GM21526 (cell line): ENCODE measurements around the gene CDYL.

Experiments
- ATAC-seq: cut with Tn5 transposase; IDR thresholded peaks from one replicate; pipeline ENCODE4 v1.9.1; 2021; ENCODE audit warnings: moderate library complexity; ENCODE audit not compliant: unreplicated experiment, low FRiP score

The CDYL gene

DNA sequence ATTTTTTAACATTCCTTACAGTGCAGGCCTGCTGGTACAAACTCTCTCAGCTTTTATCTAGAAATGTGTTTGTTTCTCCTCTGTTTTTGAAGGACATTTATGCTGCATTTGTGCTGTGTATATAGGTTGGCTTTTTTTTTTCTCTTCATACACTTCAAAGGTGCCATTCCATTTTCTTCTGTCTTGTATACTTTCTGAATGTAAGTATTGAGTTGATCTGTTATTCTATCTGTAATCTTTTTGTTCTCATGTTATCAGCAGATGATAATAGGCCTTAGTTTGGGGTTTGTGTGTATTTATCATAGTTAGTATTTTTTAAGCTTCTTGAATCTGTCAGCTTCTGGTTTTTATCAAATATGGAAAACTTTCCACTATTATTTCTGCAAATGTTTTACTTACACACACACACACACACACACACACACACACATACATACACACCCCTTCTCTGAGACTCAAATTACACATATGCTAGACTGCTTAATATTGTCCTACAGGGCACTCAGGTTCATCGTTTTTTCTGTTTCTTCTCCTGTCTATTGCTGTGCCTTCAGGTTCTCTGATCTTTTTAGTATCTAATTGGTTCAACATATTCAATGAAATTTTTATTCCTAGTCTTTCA, 153.0 kb downstream of the CDYL start:
- ATAC-seq = no peak

DNA sequence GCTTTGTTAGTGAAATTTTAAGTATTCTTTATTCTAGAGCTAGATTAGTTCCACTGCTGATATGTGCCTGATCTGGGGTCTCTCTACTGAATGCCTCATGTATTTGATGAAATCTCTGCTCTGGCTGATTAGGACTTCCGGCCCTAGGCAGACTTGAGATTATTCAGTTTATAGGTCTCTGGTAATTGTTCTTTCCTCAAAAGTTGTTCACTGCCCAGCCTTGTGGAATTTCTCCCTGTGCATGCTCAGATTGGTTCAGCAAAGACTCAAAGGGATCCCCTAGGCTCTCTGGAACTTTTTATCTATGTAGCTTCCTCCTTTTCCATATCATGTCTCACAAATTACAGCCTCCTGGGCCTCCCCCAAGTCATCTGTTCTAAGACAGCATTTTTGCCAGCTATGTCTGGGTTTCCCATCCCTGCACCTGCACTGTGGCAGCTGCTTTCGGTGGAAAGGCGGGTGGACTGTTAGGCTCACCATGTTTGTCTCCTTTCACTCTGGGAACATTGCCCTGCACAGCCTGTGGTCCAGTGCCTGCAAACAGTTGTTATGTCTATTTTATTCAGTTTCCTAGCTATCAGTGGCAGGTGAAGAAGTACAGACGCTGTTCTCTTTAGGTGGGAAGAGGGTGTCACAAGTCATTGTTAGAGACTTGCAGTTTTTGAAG, 154.0 kb downstream of the CDYL start:
- no peak for ATAC-seq

DNA sequence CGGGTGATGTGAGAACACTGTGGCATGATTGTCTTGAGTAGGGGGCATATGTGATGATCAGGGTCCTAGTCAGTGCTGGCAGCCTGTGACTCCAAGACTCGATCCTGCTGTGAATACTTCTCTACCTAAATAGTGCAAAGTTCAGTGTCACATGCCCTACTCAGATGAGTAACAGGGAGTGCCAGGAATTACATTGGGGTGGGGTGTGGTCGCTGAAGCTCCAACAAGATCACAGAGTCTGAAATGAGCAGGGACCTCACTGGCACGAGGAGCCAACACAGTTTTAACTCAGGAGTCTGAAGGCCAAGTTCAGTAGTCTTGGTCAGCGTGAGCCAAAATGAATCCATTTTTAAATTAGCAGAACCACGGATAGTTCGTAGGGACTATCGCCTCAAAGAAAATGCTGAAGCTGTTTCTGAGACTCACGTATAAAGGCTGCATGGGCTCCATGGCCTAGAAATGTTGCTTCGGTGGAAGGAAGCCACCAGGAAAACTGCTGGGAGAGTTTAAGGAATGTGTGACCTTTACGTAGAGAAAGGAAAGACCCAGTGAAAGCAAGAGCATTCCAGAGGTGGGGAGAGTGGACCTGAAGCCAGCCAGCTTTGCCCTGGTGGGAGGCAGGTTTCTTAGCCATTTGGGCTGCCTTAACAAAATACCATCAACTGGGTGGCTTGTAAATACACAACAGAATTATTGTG, 155.5 kb downstream of the CDYL start:
- ATAC-seq = no peak

DNA sequence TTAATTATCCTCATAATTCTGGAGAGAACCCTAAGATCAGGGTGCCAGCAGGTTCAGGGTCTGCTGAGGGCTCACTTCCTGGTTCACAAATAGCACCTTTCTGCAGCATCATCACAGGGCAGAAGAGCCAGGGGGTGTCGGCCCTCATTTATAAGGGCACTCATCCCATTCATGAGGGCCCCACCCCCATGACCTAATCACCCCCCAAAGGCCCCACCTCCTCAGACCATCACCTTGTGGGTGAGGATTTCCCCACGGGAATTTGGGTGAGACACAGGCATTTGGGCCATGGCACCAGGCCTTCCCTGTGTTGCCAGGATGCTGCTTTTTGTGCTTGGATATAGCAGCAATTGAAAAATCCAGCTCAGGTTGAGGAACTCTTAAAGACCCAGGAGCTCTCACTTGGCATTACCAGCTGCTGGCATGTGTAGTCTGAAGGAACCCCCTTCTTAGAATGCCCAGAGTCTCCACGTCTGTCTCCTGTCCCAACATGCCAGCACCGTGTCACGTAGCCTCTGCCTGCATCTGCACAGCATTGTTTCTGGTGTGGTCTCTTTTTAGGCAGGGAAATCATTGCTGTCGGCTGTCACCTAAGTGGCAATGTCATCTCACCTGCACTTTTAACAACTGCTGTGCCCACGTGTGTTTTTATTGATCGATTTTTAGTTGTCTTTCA, 156.2 kb downstream of the CDYL start:
- no peak for ATAC-seq

DNA sequence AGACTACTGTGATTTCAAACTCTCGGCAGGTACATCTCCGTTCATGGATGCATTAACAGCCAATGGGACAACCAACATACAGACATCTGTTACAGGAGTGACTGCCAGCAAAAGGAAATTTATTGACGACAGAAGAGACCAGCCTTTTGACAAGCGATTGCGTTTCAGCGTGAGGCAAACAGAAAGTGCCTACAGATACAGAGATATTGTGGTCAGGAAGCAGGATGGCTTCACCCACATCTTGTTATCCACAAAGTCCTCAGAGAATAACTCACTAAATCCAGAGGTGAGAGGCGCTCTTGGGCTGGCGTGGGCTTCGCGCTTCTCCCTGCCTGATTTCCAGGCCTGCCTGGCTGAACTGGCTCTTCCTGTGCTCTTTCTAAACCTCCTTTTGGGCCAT, 159.3 kb downstream of the CDYL start:
- ATAC-seq = no peak

DNA sequence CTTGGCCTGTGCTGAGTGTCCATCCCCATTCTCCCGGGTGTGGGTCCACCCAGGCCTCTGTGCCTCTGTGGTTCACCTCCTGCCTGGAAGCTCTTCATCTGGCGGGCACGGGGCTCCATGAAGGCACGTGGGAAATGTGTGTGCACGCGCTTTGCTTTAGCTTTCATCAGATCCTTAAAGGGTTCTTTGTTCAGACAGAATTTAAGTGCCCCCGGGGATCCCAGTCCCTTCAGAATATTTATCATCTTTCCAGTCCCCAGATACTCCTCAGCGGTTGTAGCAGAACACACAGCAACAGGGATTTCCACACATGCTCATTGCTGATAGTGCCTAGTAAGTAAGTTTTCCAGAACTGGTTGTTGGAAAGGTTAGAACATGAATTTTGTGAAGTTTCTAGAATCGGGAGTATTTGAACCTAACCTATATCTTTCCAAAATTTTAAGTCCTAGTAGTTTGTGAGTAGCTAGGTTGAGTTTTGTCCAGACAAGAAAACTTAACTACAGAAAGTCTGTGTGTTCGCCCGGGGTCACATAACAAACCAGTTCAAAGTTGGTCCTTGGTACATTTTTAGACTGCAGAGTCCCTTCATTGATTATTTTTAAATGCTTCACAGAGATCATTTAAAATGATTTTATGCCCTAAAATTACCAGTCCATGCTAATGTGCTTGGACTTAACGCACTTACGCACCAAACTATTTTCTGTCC, 159.9 kb downstream of the CDYL start:
- no peak for ATAC-seq

DNA sequence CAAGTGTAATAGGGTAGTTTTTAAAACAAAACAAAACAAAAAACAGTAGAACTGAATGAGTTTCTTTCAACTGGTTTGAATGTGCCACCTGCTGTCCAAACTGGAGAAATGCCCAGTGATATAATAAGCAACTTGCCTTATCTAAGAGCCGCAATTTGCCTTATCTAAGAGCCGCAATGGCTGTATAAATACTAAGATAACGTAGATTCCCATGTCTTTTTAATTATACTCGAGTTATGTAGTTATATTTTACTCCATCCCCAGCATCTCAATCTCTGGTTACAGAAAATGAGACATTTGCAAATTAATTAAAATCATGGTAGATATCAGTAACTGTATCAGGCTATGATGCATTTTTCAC, 160.5 kb downstream of the CDYL start:
- no peak for ATAC-seq

DNA sequence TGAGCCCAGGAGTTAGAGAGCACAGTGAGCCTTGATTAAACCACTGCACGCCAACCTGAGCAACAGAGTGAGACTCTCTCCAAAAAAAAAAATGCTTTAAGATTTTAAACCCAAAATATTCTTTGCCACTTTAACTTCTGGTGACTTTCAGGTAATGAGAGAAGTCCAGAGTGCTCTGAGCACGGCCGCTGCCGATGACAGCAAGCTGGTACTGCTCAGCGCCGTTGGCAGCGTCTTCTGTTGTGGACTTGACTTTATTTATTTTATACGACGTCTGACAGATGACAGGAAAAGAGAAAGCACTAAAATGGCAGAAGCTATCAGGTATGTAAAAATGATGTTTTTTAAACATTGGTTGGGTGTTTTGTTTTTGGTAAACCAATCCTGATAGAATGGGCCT, 161.2 kb downstream of the CDYL start:
- no peak for ATAC-seq

DNA sequence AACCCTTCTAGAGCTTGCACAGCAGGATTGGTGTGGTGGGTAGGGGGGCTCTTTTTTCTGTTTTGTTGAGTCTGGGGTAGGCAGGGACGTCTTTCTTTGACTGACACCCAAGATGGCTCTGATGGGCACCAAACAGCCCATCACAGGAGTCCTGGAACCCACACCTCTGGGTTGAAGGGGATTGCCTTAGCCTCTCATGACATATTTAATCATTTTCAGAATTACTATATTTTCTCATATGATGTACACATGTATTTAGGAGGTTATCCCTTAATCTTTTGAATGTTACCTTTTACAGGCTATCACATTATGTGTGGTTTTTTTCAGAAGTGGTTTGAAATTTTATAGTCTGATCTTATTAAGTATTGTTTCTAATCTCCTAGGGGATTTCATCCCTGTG, 163.0 kb downstream of the CDYL start:
- no peak for ATAC-seq

DNA sequence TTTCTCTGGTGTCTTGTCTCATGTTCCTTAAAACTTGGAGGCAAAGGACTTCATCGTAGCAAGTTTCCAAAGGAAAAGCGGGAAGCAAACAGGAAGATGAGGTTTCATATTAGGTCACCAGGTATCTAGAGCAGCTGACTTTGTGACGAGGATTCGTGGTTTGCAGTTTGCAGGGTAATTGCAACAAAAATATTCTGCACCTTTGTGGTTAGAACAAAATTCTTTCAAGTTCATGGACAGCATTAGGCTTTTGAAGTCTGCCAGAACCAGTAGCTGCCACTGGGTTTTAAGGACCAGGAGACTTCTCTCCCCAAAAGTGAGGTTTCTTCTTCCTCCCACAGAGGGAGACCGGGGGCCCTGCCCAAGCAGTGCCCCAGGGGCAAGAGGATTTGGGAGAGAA, 164.2 kb downstream of the CDYL start:
- ATAC-seq = no peak

DNA sequence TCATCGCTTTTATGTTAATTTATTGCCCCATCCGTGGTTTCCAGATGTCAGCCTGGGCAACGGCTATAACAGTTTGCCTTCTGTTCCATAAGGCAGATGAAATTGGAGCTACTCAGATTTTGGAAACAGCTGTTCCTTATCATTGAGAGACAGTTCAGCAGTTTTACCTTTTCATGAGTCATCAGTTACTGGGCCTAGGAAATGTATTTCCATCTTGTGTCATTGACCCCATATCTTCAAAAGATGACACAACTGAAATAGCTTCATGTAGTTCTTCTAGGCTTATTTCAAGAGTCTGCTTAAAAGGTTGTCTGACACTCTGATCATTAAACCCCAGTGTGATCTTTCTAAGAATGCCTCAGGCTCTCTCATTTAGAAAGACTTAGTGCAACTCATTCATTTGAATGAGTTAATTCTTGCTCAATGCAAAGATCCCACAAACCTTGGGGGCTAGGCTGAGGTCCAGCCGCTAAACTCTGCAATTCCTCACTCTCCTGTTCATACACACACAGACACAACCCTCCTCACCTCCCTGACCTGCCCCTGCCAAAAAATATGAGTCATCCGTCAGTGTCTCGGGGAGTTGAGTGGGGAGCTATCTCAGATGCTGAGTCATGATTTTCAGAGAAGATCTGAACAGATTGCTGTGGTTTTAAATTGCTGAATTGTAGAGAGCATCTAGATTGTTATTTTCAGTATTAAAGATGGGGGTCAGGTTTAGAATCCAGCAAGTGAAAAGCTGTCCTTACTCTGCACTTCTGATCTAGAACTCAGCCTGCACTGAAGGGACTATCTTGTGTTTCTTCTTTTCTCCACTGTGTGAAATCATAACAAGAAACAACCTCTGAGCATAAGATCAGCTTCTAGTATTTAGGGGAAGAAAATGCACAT, 165.8 kb downstream of the CDYL start:
- ATAC-seq = no peak

DNA sequence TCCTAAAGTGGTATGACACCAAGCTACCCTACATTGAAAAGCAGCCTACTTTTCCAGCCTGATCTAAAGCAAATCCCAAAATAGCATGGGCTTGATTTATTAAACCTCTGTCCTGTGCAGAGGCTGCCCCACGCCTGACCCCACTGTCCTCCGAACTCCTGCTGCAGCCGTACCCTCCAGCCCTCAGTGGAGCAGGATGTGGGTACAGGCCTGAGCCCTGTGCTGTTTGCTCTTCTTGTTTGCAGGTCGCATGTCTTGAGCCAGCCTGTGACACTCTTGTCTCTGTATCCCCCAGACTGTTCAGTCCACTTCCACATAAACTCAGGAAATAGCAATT, 166.4 kb downstream of the CDYL start:
- ATAC-seq = no peak

DNA sequence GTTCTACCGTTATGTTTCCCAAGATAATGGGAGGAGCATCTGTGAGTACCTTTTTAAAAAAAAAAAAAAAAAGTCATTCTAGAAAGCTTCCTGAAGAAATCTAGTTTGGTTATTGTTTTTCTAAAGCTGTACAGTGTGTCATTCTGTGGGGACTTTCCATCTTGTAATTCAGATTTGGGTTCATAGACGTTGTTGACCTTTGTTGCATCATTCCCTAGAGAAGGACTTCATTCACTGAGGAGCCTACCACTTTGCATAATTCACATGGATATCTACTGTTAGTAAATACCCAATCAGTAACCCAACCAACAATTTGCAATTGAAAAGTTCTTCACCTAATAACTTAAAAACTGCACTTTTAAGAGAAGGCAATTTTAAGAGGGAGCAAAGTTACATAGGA, 167.5 kb downstream of the CDYL start:
- ATAC-seq = no peak

DNA sequence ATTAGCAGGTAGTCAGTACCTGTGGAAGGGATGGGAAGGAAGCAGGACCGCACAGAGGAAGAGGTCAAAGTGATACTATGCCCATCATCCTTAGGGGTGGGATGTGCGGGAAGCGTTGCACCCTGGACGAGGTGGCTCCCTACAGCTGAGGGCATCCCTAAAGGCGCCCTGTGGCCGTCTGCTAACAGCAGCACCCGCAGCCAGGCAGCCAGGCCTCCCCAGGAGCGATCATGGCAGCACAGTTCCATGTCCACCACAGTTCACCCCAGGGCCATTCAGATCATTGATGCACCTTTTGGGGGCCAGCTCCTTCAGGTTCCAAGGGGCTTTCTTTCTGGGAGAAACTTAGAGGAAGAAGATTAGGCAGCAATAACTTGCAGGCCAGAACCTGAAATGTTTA, 168.1 kb downstream of the CDYL start:
- no peak for ATAC-seq

DNA sequence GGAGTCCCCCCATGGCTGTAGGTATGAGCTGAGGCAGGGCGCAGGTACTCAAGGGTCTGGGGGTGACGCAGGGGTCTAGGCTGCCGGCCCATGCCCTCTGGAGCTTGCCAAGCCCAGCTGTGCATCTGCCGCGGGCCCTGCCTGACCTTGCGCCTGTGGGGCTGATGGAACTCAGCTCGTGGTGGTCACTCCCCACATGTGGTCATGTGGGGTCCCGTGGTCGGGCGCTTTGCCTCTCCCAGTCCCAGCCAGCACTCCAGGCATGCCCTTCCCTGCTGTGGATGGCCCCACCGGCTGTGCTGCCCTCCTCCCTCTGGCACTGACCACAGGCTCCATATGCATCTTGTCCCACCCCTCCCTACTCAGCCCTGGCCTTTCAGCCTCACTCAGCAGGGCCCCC, 170.3 kb downstream of the CDYL start:
- no peak for ATAC-seq

DNA sequence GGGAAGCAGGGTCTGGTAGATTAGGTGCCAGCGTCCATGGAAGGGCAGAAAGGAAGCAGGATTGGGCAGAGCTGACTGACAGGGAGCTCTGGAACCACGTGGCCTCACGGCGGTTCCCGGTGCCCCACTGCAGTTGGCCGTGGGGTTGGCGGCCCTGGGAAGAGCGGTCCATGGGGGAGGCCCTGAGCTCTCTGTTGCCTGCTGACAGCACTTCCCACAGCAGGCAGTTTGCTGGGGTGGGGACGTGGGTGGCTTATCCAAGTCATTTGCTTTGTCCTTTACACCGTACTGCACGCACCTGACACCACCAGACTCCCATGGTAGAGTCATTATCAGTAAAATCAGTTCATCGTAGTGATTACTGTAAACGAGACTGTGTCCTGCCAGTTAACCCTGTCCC, 171.5 kb downstream of the CDYL start:
- ATAC-seq = no peak

DNA sequence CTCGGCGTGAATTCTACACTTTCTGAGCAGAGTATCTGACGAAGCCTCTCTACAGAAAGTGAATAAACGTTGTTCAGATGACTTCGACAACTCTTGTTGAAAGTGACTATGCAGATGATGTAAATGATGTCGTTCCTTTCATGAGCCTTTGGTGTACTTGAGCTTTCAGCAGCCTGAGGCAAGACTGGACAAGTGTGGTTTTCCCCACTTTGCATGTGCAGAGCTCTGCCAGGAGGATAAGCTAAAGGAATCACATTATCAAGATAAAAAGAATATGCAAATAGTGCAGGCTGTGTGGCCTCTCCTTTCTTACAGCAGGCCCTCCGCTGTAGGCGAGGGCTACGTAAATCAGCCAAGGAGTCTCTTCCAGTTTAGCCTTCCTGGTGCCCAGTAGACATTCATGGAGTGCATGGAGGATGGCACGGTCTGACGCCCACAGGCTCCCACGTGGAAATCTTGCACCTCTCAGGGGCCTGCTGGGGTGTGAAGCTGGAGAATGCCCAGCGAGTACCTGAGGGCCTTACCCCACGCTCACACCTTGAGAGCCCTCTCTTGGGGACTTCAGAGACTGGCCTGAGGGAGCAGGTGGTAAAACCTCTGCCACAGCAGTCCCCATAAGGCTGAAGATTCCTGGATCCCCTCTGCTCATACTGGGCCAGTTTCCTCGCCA, 172.7 kb downstream of the CDYL start:
- no peak for ATAC-seq

DNA sequence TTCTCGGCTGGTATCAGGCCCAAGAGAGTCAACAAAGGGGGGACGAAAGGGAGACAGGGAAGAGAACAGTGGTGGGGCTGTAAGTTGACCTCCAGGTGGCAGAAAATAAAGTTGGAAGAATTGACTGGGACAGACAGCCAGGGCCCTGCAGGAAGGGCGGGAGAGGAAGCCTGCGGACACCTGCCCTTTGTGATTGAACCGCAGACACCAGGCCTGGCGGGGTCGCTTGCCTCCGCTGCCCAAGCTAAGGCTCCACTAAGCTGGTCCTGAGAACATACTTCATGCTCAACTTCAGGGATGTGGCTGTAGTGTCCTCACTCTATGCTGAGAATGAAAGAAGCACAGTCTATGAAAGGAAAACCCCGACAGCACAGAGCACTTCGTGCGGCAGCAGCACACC, 173.9 kb downstream of the CDYL start:
- no peak for ATAC-seq

DNA sequence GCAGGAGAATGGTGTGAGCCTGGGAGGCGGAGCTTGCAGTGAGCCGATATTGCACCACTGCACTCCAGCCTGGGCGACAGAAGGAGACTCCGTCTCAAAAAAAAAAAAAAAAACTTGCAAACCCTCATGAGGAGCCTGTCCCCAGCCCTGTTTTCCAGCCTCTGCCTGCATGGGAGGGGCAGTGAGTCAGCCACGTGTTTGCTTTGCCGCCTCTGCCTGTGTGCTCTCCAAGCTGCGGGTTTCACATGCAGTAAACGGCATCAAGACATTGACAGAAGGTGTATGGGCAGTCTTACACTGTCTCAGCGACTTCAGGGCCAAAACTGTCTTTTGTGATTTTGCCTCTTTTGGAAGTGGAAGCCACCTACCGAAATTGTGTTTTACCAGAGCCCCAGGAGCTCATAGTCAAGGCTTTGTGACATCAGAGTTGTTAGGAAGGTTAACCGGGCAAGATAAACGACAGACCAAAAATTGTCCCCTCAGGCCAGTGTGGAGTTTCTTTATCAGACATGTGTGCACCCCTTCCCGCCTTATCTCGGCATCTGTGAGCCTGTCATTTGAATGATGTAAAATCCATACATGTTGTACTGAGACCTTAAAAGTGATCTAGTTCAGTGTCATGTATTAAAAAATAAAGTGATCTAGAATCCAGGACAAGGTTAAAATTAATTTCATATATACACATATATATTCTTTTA, 174.8 kb downstream of the CDYL start:
- ATAC-seq = no peak
